ENCODE measurements around the gene FEN1. TPM values are rescaled to one million over a fixed set of nuclear protein-coding genes. Genes with fewer than 3 reads are reported as not detected.

The FEN1 gene
- total and polyA plus RNA-seq, 8 donors = 4.2 to 24.6 (median 10.0) TPM; not detected in 1

- H3K27me3 ChIP-seq = peaks cover 0 to 13% (median 0%) of the 10 kb centered on the region in 3 donors
- no peak for TF ChIP-seq CTCF (IDR thresholded peaks at IDR 0.05)
- no peak for TF ChIP-seq POLR2A (IDR thresholded peaks at IDR 0.05)
- TF ChIP-seq EP300 (IDR thresholded peaks at IDR 0.05) = no peak
- no peak for TF ChIP-seq POLR2AphosphoS5 (IDR thresholded peaks at IDR 0.05)
- peak overlapping the region in 4 of 5 donors; percentile 91 to 98 (median 95) for H3K27ac ChIP-seq
- peaks cover 0 to 7% (median 0%) of the 10 kb centered on the region in 4 donors for H3K36me3 ChIP-seq
- H3K9me3 ChIP-seq = no peaks in the 10 kb centered on the region
- peaks cover 7 to 31% (median 25%) of the 10 kb centered on the region in 4 donors for H3K4me1 ChIP-seq
- DNase-seq = no peak
- WGBS, 5 donors = 71 to 80% (median 76%) methylated on average over 6 of the region's 6 CpGs
- H3K4me3 ChIP-seq = peak overlapping the region in 3 of 4 donors; percentile 60 to 78 (median 77)
- intact Hi-C loops (cut with DNase I; ENCODE audit: low total_unique reads) = loop anchor here (10.0 kb wide), 1 partner anchor 137 kb away; the partner anchor contains the start of gene BEST1
Measured at GRCh38 chr11:61817471-61818202, 24.9 kb downstream of the FEN1 start.

GRCh38 chr11:61820174-61820573 is 27.5 kb downstream of the FEN1 start:
- Histone ChIP-seq H3K9me3 (no peaks in the 10 kb centered on the region), H3K4me1 (peaks cover 7 to 23% (median 21%) of the 10 kb centered on the region in 4 donors), H3K4me3 (no peak overlapping the region), H3K27ac (no peak overlapping the region), H3K36me3 (no peaks in the 10 kb centered on the region), H3K27me3 (peaks cover 0 to 13% (median 0%) of the 10 kb centered on the region in 3 donors)
- DNase-seq = no peak
- TF ChIP-seq POLR2AphosphoS5 (IDR thresholded peaks at IDR 0.05) = no peak
- no peak for TF ChIP-seq POLR2A (IDR thresholded peaks at IDR 0.05)
- intact Hi-C loops (cut with DNase I; ENCODE audit: low total_unique reads) = no loop called here
- 67 to 91% (median 88%) methylated on average over 2 of the region's 2 CpGs for WGBS, 5 donors

- intact Hi-C loops (cut with DNase I; ENCODE audit: low total_unique reads) = no loop called here
- Histone ChIP-seq H3K4me1 (peaks cover 14 to 50% (median 29%) of the 10 kb centered on the region in 4 donors), H3K27me3 (peaks cover 0 to 28% (median 5%) of the 10 kb centered on the region in 3 donors), H3K27ac (peak overlapping the region; percentile 59 to 85 (median 69)), H3K4me3 (peak overlapping the region; percentile 49 to 70 (median 60)), H3K9me3 (no peaks in the 10 kb centered on the region), H3K36me3 (no peaks in the 10 kb centered on the region)
- no peak for TF ChIP-seq CTCF (IDR thresholded peaks at IDR 0.05)
- TF ChIP-seq EP300 (IDR thresholded peaks at IDR 0.05) = no peak
- TF ChIP-seq POLR2AphosphoS5 (IDR thresholded peaks at IDR 0.05) = no peak
- no peak for TF ChIP-seq POLR2A (IDR thresholded peaks at IDR 0.05)
- WGBS, 5 donors = 20 to 40% (median 26%) methylated on average over 20 to 23 of the region's 23 CpGs
- DNase-seq = no peak
Measured at GRCh38 chr11:61826930-61827570, 34.3 kb downstream of the FEN1 start.

- WGBS, 5 donors = 0 to 1% (median 1%) methylated on average over 47 to 83 of the region's 83 CpGs
- peak within 1 kb of the TSS; percentile 49 to 70 (median 60) for H3K4me3 ChIP-seq
Measured at GRCh38 chr11:61827571-61828378, 35.1 kb downstream of the FEN1 start, which contains the start of gene FADS2. TSS of gene FADS2 (plus strand) at chr11:61828300. CDS start at chr11:61828391, 91 bp downstream.

More at GRCh38 chr11:61827571-61828378, 35.1 kb downstream of the FEN1 start, which contains the start of gene FADS2:
- peak in 2 of 3 donors; percentile 10 to 47 for TF ChIP-seq POLR2AphosphoS5 (IDR thresholded peaks at IDR 0.05)
- TF ChIP-seq CTCF (IDR thresholded peaks at IDR 0.05) = no peak
- intact Hi-C loops (cut with DNase I; ENCODE audit: low total_unique reads) = no loop called here
- Histone ChIP-seq H3K27me3 (peaks cover 0 to 28% (median 5%) of the 10 kb centered on the region in 3 donors), H3K27ac (peak within 1 kb of the TSS; percentile 59 to 85 (median 69)), H3K9me3 (no peaks in the 10 kb centered on the region), H3K36me3 (no peaks in the 10 kb centered on the region), H3K4me1 (peaks cover 14 to 57% (median 32%) of the 10 kb centered on the region in 4 donors)
- DNase-seq = peak; percentile 57 to 96

Data from stomach (tissue), 9 donors.